Activated CD4-positive, CD25-positive, alpha-beta regulatory T cell treated with anti-CD3 and anti-CD28 coated beads, Interleukin-2, amount 50 U/mL, for 24 hours (primary cell): Measurements from ENCODE around the gene COX4I1.

ENCODE experiments used
- ATAC-seq, 2 donors: fragments of 150-1000 bp; cut with Tn5 transposase; one replicate each; pipeline ENCODE4 v1.10.0; 2021; ENCODE audit warnings: mild to moderate bottlenecking in 1 of 2, moderate library complexity in 1 of 2

The COX4I1 gene

GRCh38 chr16:85768199-85768598 lies 31.3 kb upstream of the COX4I1 start:
- ATAC-seq = no peak

GRCh38 chr16:85770741-85771140 lies 28.8 kb upstream of the COX4I1 start:
- no peak for ATAC-seq

- no peak for ATAC-seq
Measured at GRCh38 chr16:85773044-85773443, 26.5 kb upstream of the COX4I1 start.

GRCh38 chr16:85774136-85774535 lies 25.4 kb upstream of the COX4I1 start:
- ATAC-seq = no peak

GRCh38 chr16:85774811-85775210 lies 24.7 kb upstream of the COX4I1 start:
- ATAC-seq = no peak

GRCh38 chr16:85777583-85778310 lies 21.7 kb upstream of the COX4I1 start:
- ATAC-seq = no peak

GRCh38 chr16:85778873-85779272 lies 20.6 kb upstream of the COX4I1 start:
- ATAC-seq = no peak

- ATAC-seq = no peak
Measured at GRCh38 chr16:85780281-85780680, 19.2 kb upstream of the COX4I1 start.

GRCh38 chr16:85781156-85781555 lies 18.3 kb upstream of the COX4I1 start:
- ATAC-seq = no peak

- ATAC-seq = no peak
Measured at GRCh38 chr16:85781695-85782370, 17.7 kb upstream of the COX4I1 start.

GRCh38 chr16:85782451-85782850 lies 17.0 kb upstream of the COX4I1 start:
- no peak for ATAC-seq

- no peak for ATAC-seq
Measured at GRCh38 chr16:85783441-85783840, 16.1 kb upstream of the COX4I1 start.

- ATAC-seq = no peak
Measured at GRCh38 chr16:85784813-85785212, 14.7 kb upstream of the COX4I1 start.

- ATAC-seq = no peak
Measured at GRCh38 chr16:85785927-85786326, 13.6 kb upstream of the COX4I1 start.

GRCh38 chr16:85788819-85789218 lies 10.7 kb upstream of the COX4I1 start:
- ATAC-seq = no peak

GRCh38 chr16:85789773-85790172 lies 9.7 kb upstream of the COX4I1 start:
- no peak for ATAC-seq

- no peak for ATAC-seq
Measured at GRCh38 chr16:85793662-85794298, 5.7 kb upstream of the COX4I1 start.

- no peak for ATAC-seq
Measured at GRCh38 chr16:85794696-85795095, 4.8 kb upstream of the COX4I1 start.

- ATAC-seq = no peak
Measured at GRCh38 chr16:85796152-85796551, 3.3 kb upstream of the COX4I1 start.

GRCh38 chr16:85796599-85796998 lies 2.9 kb upstream of the COX4I1 start:
- ATAC-seq = no peak

GRCh38 chr16:85798283-85798776 lies 1.2 kb upstream of the COX4I1 start:
- no peak for ATAC-seq

- ATAC-seq = peak; percentile 36 to 44
Measured at GRCh38 chr16:85798901-85799496, 496 bp upstream of the COX4I1 start.

GRCh38 chr16:85800321-85800669 lies 800 bp downstream of the COX4I1 start:
- peak; percentile 43 for ATAC-seq

- ATAC-seq = no peak
Measured at GRCh38 chr16:85803570-85803969, 4.1 kb downstream of the COX4I1 start.
